HepG2 (cell line): ENCODE results near the gene MYADML2. TPM values are rescaled to one million over a fixed set of nuclear protein-coding genes. Genes with fewer than 3 reads are reported as not detected.

Source experiments
- ARID4A ChIP-seq: sonication (generic); formaldehyde crosslinking; IDR thresholded peaks from 2 replicates; pipeline ENCODE4 v1.5.0; 2020; ENCODE audit warnings: mild to moderate bottlenecking, missing genetic modification reagents, borderline replicate concordance
- BCLAF1 ChIP-seq: fragments of 450-650 bp; IDR thresholded peaks from 2 replicates; pipeline ENCODE4 v1.6.1; 2017; ENCODE audit warnings: mild to moderate bottlenecking
- CBX5 ChIP-seq: sonication (generic); formaldehyde crosslinking; IDR thresholded peaks from 2 replicates; pipeline ENCODE4 v1.4.0; 2020; ENCODE audit warnings: missing genetic modification reagents, borderline replicate concordance
- EP300 ChIP-seq, 3 experiments: sonication (generic) in 1 of 3; formaldehyde crosslinking in 1 of 3; IDR thresholded peaks; 2 replicates each; pipeline versions ENCODE4 v1.5.1 to v1.6.1; 2011 to 2020; ENCODE audit warnings: low read depth in 2 of 3, low read length in 2 of 3, borderline replicate concordance in 1 of 3, improper control_type of control experiment in 1 of 3, mild to moderate bottlenecking in 1 of 3, missing genetic modification reagents in 1 of 3, moderate library complexity in 1 of 3
- FOXA1 ChIP-seq, 2 experiments: fragments of 450-650 bp in 1 of 2; sonication (generic) in 1 of 2; formaldehyde crosslinking in 1 of 2; IDR thresholded peaks; 2 replicates each; pipeline versions ENCODE4 v1.4.0 to v1.6.1; 2016 to 2020; ENCODE audit warnings: missing genetic modification reagents in 1 of 2
- GZF1 ChIP-seq: sonication (generic); formaldehyde crosslinking; IDR thresholded peaks from 2 replicates; pipeline ENCODE4 v1.5.1; 2020; ENCODE audit warnings: mild to moderate bottlenecking, missing genetic modification reagents
- KLF13 ChIP-seq: sonication (generic); formaldehyde crosslinking; IDR thresholded peaks from 2 replicates; pipeline ENCODE4 v1.4.0; 2020; ENCODE audit warnings: mild to moderate bottlenecking, missing genetic modification reagents
- MLLT10 ChIP-seq: sonication (generic); formaldehyde crosslinking; IDR thresholded peaks from 2 replicates; pipeline ENCODE4 v1.4.0; 2020; ENCODE audit warnings: missing genetic modification reagents
- MYC ChIP-seq: sonication (generic); formaldehyde crosslinking; IDR thresholded peaks from 2 replicates; pipeline ENCODE4 v1.9.0; 2021; ENCODE audit warnings: missing genetic modification reagents, borderline replicate concordance
- MYNN ChIP-seq: sonication (generic); formaldehyde crosslinking; IDR thresholded peaks from 2 replicates; pipeline ENCODE4 v1.4.0; 2020; ENCODE audit warnings: mild to moderate bottlenecking, low read depth, missing genetic modification reagents
- NFKB2 ChIP-seq: sonication (generic); formaldehyde crosslinking; IDR thresholded peaks from 2 replicates; pipeline ENCODE4 v1.4.0; 2020; ENCODE audit warnings: missing genetic modification reagents, borderline replicate concordance
- POLR2AphosphoS5 ChIP-seq: IDR thresholded peaks from 2 replicates; pipeline ENCODE4 v1.6.1; 2012; ENCODE audit warnings: low read depth, low read length
- SIN3A ChIP-seq: IDR thresholded peaks from 2 replicates; pipeline ENCODE4 v1.6.1; 2011; ENCODE audit warnings: low read depth, mild to moderate bottlenecking, control low read depth, low read length, borderline replicate concordance
- TAF1 ChIP-seq: sonication (generic); formaldehyde crosslinking; IDR thresholded peaks from 2 replicates; pipeline ENCODE4 v1.4.0; 2020; ENCODE audit warnings: missing genetic modification reagents
- TCF7 ChIP-seq: sonication (generic); IDR thresholded peaks from 2 replicates; pipeline ENCODE4 v1.6.1; 2016; ENCODE audit warnings: antibody characterized with exemption, low read depth
- THAP7 ChIP-seq: sonication (generic); formaldehyde crosslinking; IDR thresholded peaks from 2 replicates; pipeline ENCODE4 v1.8.1; 2023; ENCODE audit warnings: mild to moderate bottlenecking, missing genetic modification reagents
- YEATS4 ChIP-seq: sonication (generic); formaldehyde crosslinking; IDR thresholded peaks from 2 replicates; pipeline ENCODE4 v1.4.0; 2020; ENCODE audit warnings: missing genetic modification reagents, borderline replicate concordance
- ZNF350 ChIP-seq: sonication (generic); formaldehyde crosslinking; IDR thresholded peaks from 2 replicates; pipeline ENCODE4 v1.4.0; 2020; ENCODE audit warnings: mild to moderate bottlenecking, low read depth, missing genetic modification reagents, borderline replicate concordance
- ZNF740 ChIP-seq: sonication (generic); formaldehyde crosslinking; IDR thresholded peaks from 2 replicates; pipeline ENCODE4 v1.4.0; 2020; ENCODE audit warnings: missing genetic modification reagents
- ZNF761 ChIP-seq: sonication (generic); formaldehyde crosslinking; conservative IDR thresholded peaks from 2 replicates; pipeline ENCODE4 v1.4.0; 2020; ENCODE audit warnings: mild to moderate bottlenecking, missing genetic modification reagents
- ZSCAN30 ChIP-seq: sonication (generic); formaldehyde crosslinking; IDR thresholded peaks from 2 replicates; pipeline ENCODE4 v1.5.0; 2020; ENCODE audit warnings: mild to moderate bottlenecking, missing genetic modification reagents
- polyA plus RNA-seq, 8 experiments: library from polyadenylated mRNA; depleted of rRNA in 3 of 8; stranded (reverse) in 7 of 8; unstranded in 1 of 8; fragments of >200 nt; fragmentation: Illumina TruSeq in 4 of 8; extraction: Trizol in 4 of 8; gene quantifications; 2 replicates each; pipeline versions ENCODE4 v1.2.1 to v1.2.3, GENCODE V29; 2011 to 2016; ENCODE audit warnings: low read depth in 4 of 8, missing spikeins in 1 of 8, mixed read lengths in 1 of 8; ENCODE audit not compliant: insufficient read depth in 1 of 8
- total RNA-seq, 5 experiments: library from RNA; depleted of rRNA; stranded (reverse); fragments of >200 nt; fragmentation: Illumina TruSeq; extraction: Trizol; gene quantifications; 2 replicates each; pipeline ENCODE4 v1.2.3, GENCODE V29; 2016; ENCODE audit warnings: low read depth in 1 of 5

MYADML2 gene
- total and polyA plus RNA-seq, 2 of the 13 experiments (the other 11 are each of a cell fraction or from before 2014, with no cell fraction given): not detected

- TF ChIP-seq EP300 (IDR thresholded peaks at IDR 0.05; ENCODE audit: low read depth in 2 of 2, low read length in 2 of 2): no peak
- TF ChIP-seq EP300 (CRISPR knock-in tag; IDR thresholded peaks at IDR 0.05; ENCODE audit: borderline replicate concordance): no peak
- TF ChIP-seq MYNN (CRISPR knock-in tag): no peak
- TF ChIP-seq BCLAF1: no peak
- TF ChIP-seq KLF13 (CRISPR knock-in tag): no peak; the same call in 1 of the 2 replicates
- TF ChIP-seq MLLT10 (CRISPR knock-in tag): no peak
- TF ChIP-seq NFKB2: no peak
- TF ChIP-seq TCF7: no peak
- no peak for TF ChIP-seq ZNF740 (CRISPR knock-in tag)
- TF ChIP-seq TAF1 (CRISPR knock-in tag): no peak
- TF ChIP-seq THAP7 (CRISPR knock-in tag): no peak
- 0 out of 2 replicates have a peak, but pooled peaks have one; percentile 43 for TF ChIP-seq ZNF350 (CRISPR knock-in tag)
- TF ChIP-seq ZSCAN30 (CRISPR knock-in tag): peak; percentile 13; the same call in 1 of the 2 replicates
- 0 out of 2 replicates have a peak, but pooled peaks have one; percentile 19 for TF ChIP-seq GZF1
- no peak for TF ChIP-seq POLR2AphosphoS5
- TF ChIP-seq SIN3A: no peak
- no peak for TF ChIP-seq ZNF761 (CRISPR knock-in tag)
- no peak for TF ChIP-seq FOXA1 (IDR thresholded peaks at IDR 0.05)
- no peak for TF ChIP-seq FOXA1 (CRISPR knock-in tag; IDR thresholded peaks at IDR 0.05)
- no peak for TF ChIP-seq CBX5 (CRISPR knock-in tag)
- TF ChIP-seq MYC: no peak
- no peak for TF ChIP-seq ARID4A
- TF ChIP-seq YEATS4: no peak
Observed at GRCh38 chr17:81967244-81967532, 20.2 kb upstream of the MYADML2 start (continued).
